Measurements from ENCODE around the gene TMTC2. TPM values are rescaled to one million over a fixed set of nuclear protein-coding genes. Genes with fewer than 3 reads are reported as not detected.

TMTC2 gene
- polyA plus RNA-seq, 1 donor from 2014 or later: 20.6 TPM

DNA sequence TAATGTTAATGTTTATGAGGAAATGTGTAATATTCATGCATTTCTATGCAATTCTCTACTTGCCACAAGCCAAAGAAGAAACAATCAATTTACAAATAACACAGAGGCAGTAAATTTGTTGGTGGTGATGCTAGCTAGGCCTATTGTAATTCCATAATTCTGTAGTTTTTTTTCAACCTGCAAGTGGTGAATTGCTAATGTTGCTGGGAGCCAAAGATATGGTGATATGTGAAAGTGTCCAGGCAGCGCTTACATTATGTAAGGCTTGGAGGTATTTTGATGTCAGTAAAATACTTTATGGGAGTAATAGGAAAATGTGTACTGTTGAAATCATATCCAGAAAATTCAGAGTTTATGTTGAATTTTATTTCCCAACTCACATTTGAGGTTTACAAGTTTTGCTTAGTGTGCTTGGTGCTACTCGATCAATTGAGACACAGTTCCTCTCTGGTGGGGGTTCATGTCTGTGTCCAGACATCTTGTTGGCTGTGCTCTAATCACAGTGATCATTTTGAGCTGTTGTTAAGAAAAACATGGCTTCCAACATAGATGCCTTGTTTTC lies 23.2 kb downstream of the TMTC2 start:
- Histone ChIP-seq H3K27ac (ENCODE audit: low read length) (no peak overlapping the region), H4K20me1 (ENCODE audit: insufficient read depth) (no peaks in the 10 kb centered on the region), H3K27me3 (ENCODE audit: insufficient read depth, low read depth, low read length) (no peaks in the 10 kb centered on the region), H2AFZ (ENCODE audit: low read depth, low read length) (no peak overlapping the region), H3F3A (ENCODE audit: insufficient read depth, low read length, poor library complexity, severe bottlenecking) (no peaks in the 10 kb centered on the region), H3K4me2 (ENCODE audit: low read length) (no peak overlapping the region), H3K79me2 (replicated peaks; ENCODE audit: insufficient read depth, low read length) (peaks cover 3% of the 10 kb centered on the region), H3K9me2 (ENCODE audit: insufficient read depth, low read length) (no peaks in the 10 kb centered on the region), H3K9me3 (ENCODE audit: low read length) (no peaks in the 10 kb centered on the region), H3K36me3 (ENCODE audit: insufficient read depth, low read length) (no peaks in the 10 kb centered on the region), H3K9ac (ENCODE audit: low read length) (no peak overlapping the region), H3K4me3 (ENCODE audit: low read length) (no peak overlapping the region)
- TF ChIP-seq RAD21 (conservative IDR thresholded peaks at IDR 0.05): no peak
- TF ChIP-seq TAF1 (IDR thresholded peaks at IDR 0.05; ENCODE audit: low read depth): no peak
- TF ChIP-seq MXI1 (conservative IDR thresholded peaks at IDR 0.05; ENCODE audit: poor library complexity, severe bottlenecking): no peak
- TF ChIP-seq REST (IDR thresholded peaks at IDR 0.05; ENCODE audit: borderline replicate concordance): no peak
- TF ChIP-seq POLR2AphosphoS5 (IDR thresholded peaks at IDR 0.05): no peak
- no peak for TF ChIP-seq CTCF (IDR thresholded peaks at IDR 0.05; ENCODE audit: poor library complexity, severe bottlenecking)
- no peak for TF ChIP-seq EP300 (conservative IDR thresholded peaks at IDR 0.05; ENCODE audit: poor library complexity, severe bottlenecking)
- no peak for TF ChIP-seq SMC3 (conservative IDR thresholded peaks at IDR 0.05; ENCODE audit: poor library complexity)
- TF ChIP-seq EZH2 (IDR thresholded peaks at IDR 0.05; ENCODE audit: borderline replicate concordance, insufficient read depth, low read length, poor library complexity, severe bottlenecking): no peak

GRCh38 chr12:82710741-82711140 lies 24.0 kb downstream of the TMTC2 start:
- H3F3A ChIP-seq (ENCODE audit: insufficient read depth, low read length, poor library complexity, severe bottlenecking): no peaks in the 10 kb centered on the region
- no peaks in the 10 kb centered on the region for H3K27me3 ChIP-seq (ENCODE audit: insufficient read depth, low read depth, low read length)
- no peak overlapping the region for H3K9ac ChIP-seq (ENCODE audit: low read length)
- no peaks in the 10 kb centered on the region for H3K9me2 ChIP-seq (ENCODE audit: insufficient read depth, low read length)
- TF ChIP-seq MXI1 (conservative IDR thresholded peaks at IDR 0.05; ENCODE audit: poor library complexity, severe bottlenecking): no peak
- no peak for TF ChIP-seq REST (IDR thresholded peaks at IDR 0.05; ENCODE audit: borderline replicate concordance)
- TF ChIP-seq CTCF (IDR thresholded peaks at IDR 0.05; ENCODE audit: poor library complexity, severe bottlenecking): no peak
- no peak for TF ChIP-seq EZH2 (IDR thresholded peaks at IDR 0.05; ENCODE audit: borderline replicate concordance, insufficient read depth, low read length, poor library complexity, severe bottlenecking)
- TF ChIP-seq SMC3 (conservative IDR thresholded peaks at IDR 0.05; ENCODE audit: poor library complexity): no peak
- TF ChIP-seq RAD21 (conservative IDR thresholded peaks at IDR 0.05): no peak
- TF ChIP-seq POLR2AphosphoS5 (IDR thresholded peaks at IDR 0.05): no peak
- TF ChIP-seq EP300 (conservative IDR thresholded peaks at IDR 0.05; ENCODE audit: poor library complexity, severe bottlenecking): no peak
- TF ChIP-seq TAF1 (IDR thresholded peaks at IDR 0.05; ENCODE audit: low read depth): no peak
- H3K36me3 ChIP-seq (ENCODE audit: insufficient read depth, low read length): no peaks in the 10 kb centered on the region
- H3K9me3 ChIP-seq (ENCODE audit: low read length): no peaks in the 10 kb centered on the region
- H3K27ac ChIP-seq (ENCODE audit: low read length): no peak overlapping the region
- peaks cover 3% of the 10 kb centered on the region for H3K79me2 ChIP-seq (replicated peaks; ENCODE audit: insufficient read depth, low read length)
- no peak overlapping the region for H2AFZ ChIP-seq (ENCODE audit: low read depth, low read length)
- no peak overlapping the region for H3K4me3 ChIP-seq (ENCODE audit: low read length)
- no peaks in the 10 kb centered on the region for H4K20me1 ChIP-seq (ENCODE audit: insufficient read depth)
- H3K4me2 ChIP-seq (ENCODE audit: low read length): no peak overlapping the region
